GM12872 (cell line): Measurements from ENCODE around the gene PDE11A.

Experiments
- CTCF ChIP-seq: IDR thresholded peaks from 3 replicates; pipeline ENCODE4 v1.5.1; 2011; ENCODE audit warnings: low read depth, mild to moderate bottlenecking, low read length, moderate library complexity; ENCODE audit not compliant: insufficient read depth

PDE11A gene

GRCh38 chr2:178072000-178072382 is 586 bp downstream of the PDE11A start:
- TF ChIP-seq CTCF: no peak

- no peak for TF ChIP-seq CTCF
Observed at GRCh38 chr2:178070824-178071223, 1.8 kb downstream of the PDE11A start.

GRCh38 chr2:178069551-178069950 is 3.0 kb downstream of the PDE11A start:
- no peak for TF ChIP-seq CTCF

GRCh38 chr2:178068823-178069454 is 3.6 kb downstream of the PDE11A start:
- no peak for TF ChIP-seq CTCF

- TF ChIP-seq CTCF: no peak
Observed at GRCh38 chr2:178066890-178067669, 5.5 kb downstream of the PDE11A start.

- no peak for TF ChIP-seq CTCF
Observed at GRCh38 chr2:178066324-178066723, 6.3 kb downstream of the PDE11A start.

- no peak for TF ChIP-seq CTCF
Observed at GRCh38 chr2:178059681-178060080, 12.9 kb downstream of the PDE11A start.
